ENCODE results near the gene ATP8A2.
"Not testable (repeated sequence)": the region's sequence is repeated elsewhere in the genome, so short reads cannot be mapped to it uniquely, and the experiment has no call there.

Gene ATP8A2

GRCh38 chr13:25783601-25784024 lies 411.8 kb downstream of the ATP8A2 start:
- no peak for DNase-seq (ENCODE audit: low read depth)
- H3K4me3 ChIP-seq (ENCODE audit: control insufficient read depth, low read depth, low read length): no peak overlapping the region
- TF ChIP-seq CTCF (conservative IDR thresholded peaks at IDR 0.05; ENCODE audit: control insufficient read depth, insufficient read depth, low read depth, low read length): no peak

GRCh38 chr13:25784119-25784518 lies 412.3 kb downstream of the ATP8A2 start:
- no peak for DNase-seq (ENCODE audit: low read depth)
- H3K4me3 ChIP-seq (ENCODE audit: control insufficient read depth, low read depth, low read length): no peak overlapping the region
- TF ChIP-seq CTCF (conservative IDR thresholded peaks at IDR 0.05; ENCODE audit: control insufficient read depth, insufficient read depth, low read depth, low read length): no peak

- not testable (repeated sequence) for DNase-seq (ENCODE audit: low read depth); H3K4me3 ChIP-seq (ENCODE audit: control insufficient read depth, low read depth, low read length)
Measured at GRCh38 chr13:25790137-25790536, 418.4 kb downstream of the ATP8A2 start.

- DNase-seq (ENCODE audit: low read depth): no peak
Measured at GRCh38 chr13:25795277-25795676, 423.5 kb downstream of the ATP8A2 start.

GRCh38 chr13:25796474-25796873 lies 424.7 kb downstream of the ATP8A2 start:
- no peak for TF ChIP-seq CTCF (conservative IDR thresholded peaks at IDR 0.05; ENCODE audit: control insufficient read depth, insufficient read depth, low read depth, low read length)
- DNase-seq (ENCODE audit: low read depth): no peak
- no peak overlapping the region for H3K4me3 ChIP-seq (ENCODE audit: control insufficient read depth, low read depth, low read length)

More at GRCh38 chr13:25795277-25795676, 423.5 kb downstream of the ATP8A2 start:
- no peak for TF ChIP-seq CTCF (conservative IDR thresholded peaks at IDR 0.05; ENCODE audit: control insufficient read depth, insufficient read depth, low read depth, low read length)
- H3K4me3 ChIP-seq (ENCODE audit: control insufficient read depth, low read depth, low read length): no peak overlapping the region

GRCh38 chr13:25798998-25799397 lies 427.2 kb downstream of the ATP8A2 start:
- no peak for DNase-seq (ENCODE audit: low read depth)
- no peak for TF ChIP-seq CTCF (conservative IDR thresholded peaks at IDR 0.05; ENCODE audit: control insufficient read depth, insufficient read depth, low read depth, low read length)
- H3K4me3 ChIP-seq (ENCODE audit: control insufficient read depth, low read depth, low read length): no peak overlapping the region

- TF ChIP-seq CTCF (conservative IDR thresholded peaks at IDR 0.05; ENCODE audit: control insufficient read depth, insufficient read depth, low read depth, low read length): no peak
- no peak overlapping the region for H3K4me3 ChIP-seq (ENCODE audit: control insufficient read depth, low read depth, low read length)
- no peak for DNase-seq (ENCODE audit: low read depth)
Measured at GRCh38 chr13:25800523-25800922, 428.7 kb downstream of the ATP8A2 start.
